Keratinocyte (primary cell): Measurements from ENCODE around the gene ITGA3.

ENCODE experiments used
- EZH2 ChIP-seq: IDR thresholded peaks from one replicate; pipeline ENCODE4 v1.6.1; 2012; ENCODE audit warnings: inconsistent platforms, mild to moderate bottlenecking, low read length, moderate library complexity
- TF ChIP-seq, protein P1 (sequence below), 3 experiments: IDR thresholded peaks in 1 of 3; conservative IDR thresholded peaks in 1 of 3; optimal IDR thresholded peaks in 1 of 3; 2 replicates in 2 of 3; 3 replicates in 1 of 3; pipeline versions ENCODE3 to v1.5.1; 2011; ENCODE audit warnings: low read length in 3 of 3, mild to moderate bottlenecking in 3 of 3, moderate library complexity in 2 of 3, control low read depth in 1 of 3, inconsistent platforms in 1 of 3; ENCODE audit not compliant: insufficient read depth in 2 of 3; ENCODE audit errors: extremely low read depth in 1 of 3

DNA sequence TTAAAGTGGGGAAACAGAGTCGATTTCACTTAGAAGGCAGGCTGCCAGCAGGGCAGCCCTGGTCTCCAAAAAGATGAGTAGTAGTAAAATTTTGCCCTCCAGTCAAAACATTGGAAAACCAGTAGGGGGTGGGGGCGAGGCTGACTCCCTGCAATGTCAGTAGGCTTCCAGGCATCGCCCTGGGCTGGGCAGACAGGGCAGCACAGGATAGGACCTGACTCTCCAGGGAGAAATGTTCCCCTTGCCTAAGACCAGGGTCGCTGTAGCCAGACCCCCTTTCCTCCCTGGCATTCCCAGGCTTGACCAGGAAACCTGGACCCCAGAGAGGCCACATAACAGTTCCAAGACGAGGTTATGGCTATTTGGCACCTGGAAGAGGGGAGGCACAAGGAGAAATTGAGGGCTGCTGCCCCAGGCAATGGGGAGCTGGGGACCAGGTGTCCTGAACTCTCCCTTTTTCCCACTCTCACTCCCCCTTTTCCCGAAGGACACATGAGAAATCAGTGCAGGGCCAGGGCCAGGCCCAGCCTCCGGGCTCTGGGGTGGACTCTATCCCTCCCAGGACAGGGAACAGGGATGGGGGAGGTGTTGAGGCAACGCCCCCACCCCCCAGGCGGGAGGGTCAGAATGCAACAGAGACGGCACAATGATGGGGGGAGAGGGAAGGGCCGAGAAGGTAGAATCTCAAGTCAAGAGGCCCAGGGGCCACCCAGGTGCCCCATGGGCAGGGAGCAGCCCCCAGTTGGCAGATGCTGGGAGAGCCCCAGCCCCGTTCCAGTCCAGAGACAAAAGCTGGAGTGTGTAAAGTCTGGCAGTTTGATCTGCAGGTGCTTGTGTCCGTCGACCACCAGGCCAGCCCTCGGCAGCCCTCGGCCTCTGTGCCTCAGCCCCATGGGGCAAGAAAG, 78.5 kb downstream of the ITGA3 start:
- TF ChIP-seq, protein P1, sequence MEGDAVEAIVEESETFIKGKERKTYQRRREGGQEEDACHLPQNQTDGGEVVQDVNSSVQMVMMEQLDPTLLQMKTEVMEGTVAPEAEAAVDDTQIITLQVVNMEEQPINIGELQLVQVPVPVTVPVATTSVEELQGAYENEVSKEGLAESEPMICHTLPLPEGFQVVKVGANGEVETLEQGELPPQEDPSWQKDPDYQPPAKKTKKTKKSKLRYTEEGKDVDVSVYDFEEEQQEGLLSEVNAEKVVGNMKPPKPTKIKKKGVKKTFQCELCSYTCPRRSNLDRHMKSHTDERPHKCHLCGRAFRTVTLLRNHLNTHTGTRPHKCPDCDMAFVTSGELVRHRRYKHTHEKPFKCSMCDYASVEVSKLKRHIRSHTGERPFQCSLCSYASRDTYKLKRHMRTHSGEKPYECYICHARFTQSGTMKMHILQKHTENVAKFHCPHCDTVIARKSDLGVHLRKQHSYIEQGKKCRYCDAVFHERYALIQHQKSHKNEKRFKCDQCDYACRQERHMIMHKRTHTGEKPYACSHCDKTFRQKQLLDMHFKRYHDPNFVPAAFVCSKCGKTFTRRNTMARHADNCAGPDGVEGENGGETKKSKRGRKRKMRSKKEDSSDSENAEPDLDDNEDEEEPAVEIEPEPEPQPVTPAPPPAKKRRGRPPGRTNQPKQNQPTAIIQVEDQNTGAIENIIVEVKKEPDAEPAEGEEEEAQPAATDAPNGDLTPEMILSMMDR (optimal IDR thresholded peaks at IDR 0.05 in 1 of 3, IDR thresholded peaks at IDR 0.05 in 1 of 3, conservative IDR thresholded peaks at IDR 0.05 in 1 of 3; ENCODE audit: extremely low read depth in 1 of 3, insufficient read depth in 2 of 3, low read length in 3 of 3): peak in 1 of 3 experiments; percentile 2
- TF ChIP-seq EZH2: no peak
